ENCODE measurements around the gene RRP9.

GRCh38 chr3:51896607-51897305, 44.9 kb downstream of the RRP9 start:
- TF ChIP-seq CTCF (IDR thresholded peaks at IDR 0.05 in 2 of 3, conservative IDR thresholded peaks at IDR 0.05 in 1 of 3; ENCODE audit: borderline replicate concordance in 1 of 3, insufficient read depth in 1 of 3, low read depth in 2 of 3, low read length in 2 of 3): no peak
- peak; percentile 37; the same call in 1 of the 2 replicates for TF ChIP-seq CBX3 (IDR thresholded peaks at IDR 0.05; ENCODE audit: low read depth)
- no peak for TF ChIP-seq POLR2A (IDR thresholded peaks at IDR 0.05; ENCODE audit: borderline replicate concordance, extremely low read depth, insufficient read depth, insufficient read length)
- no peak for TF ChIP-seq ZNF274 (IDR thresholded peaks at IDR 0.05; ENCODE audit: low read depth, low read length)
- no peak for TF ChIP-seq TCF7L2 (IDR thresholded peaks at IDR 0.05; ENCODE audit: borderline replicate concordance, extremely low read depth, insufficient read depth, insufficient read length)
- TF ChIP-seq SIN3A (IDR thresholded peaks at IDR 0.05; ENCODE audit: low read depth): peak; percentile 15; the same call in 1 of the 2 replicates
- TF ChIP-seq YY1 (IDR thresholded peaks at IDR 0.05; ENCODE audit: extremely low read depth, insufficient replicate concordance, low read depth, low read length): no peak
- no peak for TF ChIP-seq EZH2phosphoT487 (IDR thresholded peaks at IDR 0.05; ENCODE audit: borderline replicate concordance)
- no peak for TF ChIP-seq RAD21 (IDR thresholded peaks at IDR 0.05; ENCODE audit: low read depth)
